Sigmoid colon (tissue), 7 donors: ENCODE measurements around the gene POM121L2. TPM values are rescaled to one million over a fixed set of nuclear protein-coding genes. Genes with fewer than 3 reads are reported as not detected.

Source experiments
- DNase-seq: peaks from one replicate; pipeline ENCODE4 v3.0.0-alpha.2; 2019
- H3K27ac ChIP-seq, 4 donors: fragments of 200-600 bp; sonication (generic); one replicate each; pipeline ENCODE4 v1.5.1; 2016 to 2019; ENCODE audit warnings: mild to moderate bottlenecking in 1 of 4
- H3K27me3 ChIP-seq, 3 donors: fragments of 200-600 bp; sonication (generic); one replicate each; pipeline ENCODE4 v1.5.1; 2019; ENCODE audit warnings: mild to moderate bottlenecking in 1 of 3
- H3K36me3 ChIP-seq, 4 donors: fragments of 200-600 bp; sonication (generic); one replicate each; pipeline ENCODE4 v1.5.1; 2016 to 2019
- H3K4me1 ChIP-seq, 4 donors: fragments of 200-600 bp; sonication (generic); one replicate each; pipeline ENCODE4 v1.5.1; 2017 to 2019
- H3K4me3 ChIP-seq, 4 donors: fragments of 200-600 bp; sonication (generic); one replicate each; pipeline ENCODE4 v1.5.1; 2017 to 2019; ENCODE audit warnings: mild to moderate bottlenecking in 2 of 4, moderate library complexity in 1 of 4
- H3K9me3 ChIP-seq, 4 donors: fragments of 200-600 bp in 3 of 4; sonication (generic) in 3 of 4; one replicate each; pipeline versions ENCODE4 v1.5.1 to v1.6.1; 2013 to 2019
- EP300 ChIP-seq, 4 donors: sonication (generic); formaldehyde crosslinking; IDR thresholded peaks; one replicate each; pipeline ENCODE4 v1.6.1; 2017; ENCODE audit warnings: antibody characterized with exemption in 4 of 4
- POLR2A ChIP-seq, 2 donors: fragments of 450-650 bp; IDR thresholded peaks; one replicate each; pipeline ENCODE4 v1.6.1; 2016; ENCODE audit warnings: antibody characterized with exemption in 2 of 2, mild to moderate bottlenecking in 2 of 2, moderate library complexity in 2 of 2
- POLR2AphosphoS5 ChIP-seq, 4 donors: sonication (generic); formaldehyde crosslinking; IDR thresholded peaks; one replicate each; pipeline ENCODE4 v1.6.1; 2017; ENCODE audit warnings: antibody characterized with exemption in 4 of 4
- WGBS, 2 donors: extraction: QIAGEN DNeasy Blood & Tissue Kit; methylation state at CpG; one replicate each; pipeline ENCODE4 v1.1.7; 2013; 5-methylcytosine and 5-hydroxymethylcytosine counted together
- intact Hi-C: fragments of 100-400 bp; cut with DNase I; formaldehyde crosslinking; loops from one replicate; pipeline ENCODE4 v1.15.1; 2023
- polyA plus RNA-seq, 3 donors: library from polyadenylated mRNA; stranded (reverse); fragments of 200-250 nt; gene quantifications; one replicate each; pipeline ENCODE4 v1.2.3, GENCODE V29; 2013
- total RNA-seq, 4 donors: library from RNA; depleted of rRNA; stranded (reverse); fragments of >200 nt; gene quantifications; one replicate each; pipeline ENCODE4 v1.1.0, GENCODE V29; 2016
- TF ChIP-seq, protein P1 (sequence below), 4 experiments: fragments of 450-650 bp in 3 of 4; fragments of 200-600 bp in 1 of 4; IDR thresholded peaks; one replicate each; pipeline ENCODE4 v1.5.1; 2016 to 2019; ENCODE audit warnings: antibody characterized with exemption in 4 of 4, mild to moderate bottlenecking in 3 of 4, moderate library complexity in 2 of 4
- donor health status: healthy with polysubstance abuse.
- donor health status: Bipolar disorder and iron deficiency.
- donor health status: healthy.

Gene POM121L2
- total and polyA plus RNA-seq, 7 donors: not detected

GRCh38 chr6:27280064-27280539 is 32.0 kb downstream of the POM121L2 start:
- no peak for DNase-seq
- Histone ChIP-seq H3K9me3 (peaks cover 0 to 11% (median 0%) of the 10 kb centered on the region in 4 donors), H3K4me1 (peaks cover 0 to 7% (median 0%) of the 10 kb centered on the region in 4 donors), H3K27ac (no peak overlapping the region), H3K4me3 (no peak overlapping the region), H3K36me3 (no peaks in the 10 kb centered on the region), H3K27me3 (peaks cover 21 to 99% (median 90%) of the 10 kb centered on the region in 3 donors)
- 2 to 6% methylated on average over 17 of the region's 17 CpGs for WGBS, 2 donors
- TF ChIP-seq, protein P1, sequence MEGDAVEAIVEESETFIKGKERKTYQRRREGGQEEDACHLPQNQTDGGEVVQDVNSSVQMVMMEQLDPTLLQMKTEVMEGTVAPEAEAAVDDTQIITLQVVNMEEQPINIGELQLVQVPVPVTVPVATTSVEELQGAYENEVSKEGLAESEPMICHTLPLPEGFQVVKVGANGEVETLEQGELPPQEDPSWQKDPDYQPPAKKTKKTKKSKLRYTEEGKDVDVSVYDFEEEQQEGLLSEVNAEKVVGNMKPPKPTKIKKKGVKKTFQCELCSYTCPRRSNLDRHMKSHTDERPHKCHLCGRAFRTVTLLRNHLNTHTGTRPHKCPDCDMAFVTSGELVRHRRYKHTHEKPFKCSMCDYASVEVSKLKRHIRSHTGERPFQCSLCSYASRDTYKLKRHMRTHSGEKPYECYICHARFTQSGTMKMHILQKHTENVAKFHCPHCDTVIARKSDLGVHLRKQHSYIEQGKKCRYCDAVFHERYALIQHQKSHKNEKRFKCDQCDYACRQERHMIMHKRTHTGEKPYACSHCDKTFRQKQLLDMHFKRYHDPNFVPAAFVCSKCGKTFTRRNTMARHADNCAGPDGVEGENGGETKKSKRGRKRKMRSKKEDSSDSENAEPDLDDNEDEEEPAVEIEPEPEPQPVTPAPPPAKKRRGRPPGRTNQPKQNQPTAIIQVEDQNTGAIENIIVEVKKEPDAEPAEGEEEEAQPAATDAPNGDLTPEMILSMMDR (IDR thresholded peaks at IDR 0.05): no peak
- TF ChIP-seq POLR2AphosphoS5 (IDR thresholded peaks at IDR 0.05) (no peak), EP300 (IDR thresholded peaks at IDR 0.05) (no peak), POLR2A (IDR thresholded peaks at IDR 0.05) (no peak)
- intact Hi-C loops: no loop called here

GRCh38 chr6:27279513-27280063 is 32.5 kb downstream of the POM121L2 start:
- no peaks in the 10 kb centered on the region for H3K36me3 ChIP-seq

DNA sequence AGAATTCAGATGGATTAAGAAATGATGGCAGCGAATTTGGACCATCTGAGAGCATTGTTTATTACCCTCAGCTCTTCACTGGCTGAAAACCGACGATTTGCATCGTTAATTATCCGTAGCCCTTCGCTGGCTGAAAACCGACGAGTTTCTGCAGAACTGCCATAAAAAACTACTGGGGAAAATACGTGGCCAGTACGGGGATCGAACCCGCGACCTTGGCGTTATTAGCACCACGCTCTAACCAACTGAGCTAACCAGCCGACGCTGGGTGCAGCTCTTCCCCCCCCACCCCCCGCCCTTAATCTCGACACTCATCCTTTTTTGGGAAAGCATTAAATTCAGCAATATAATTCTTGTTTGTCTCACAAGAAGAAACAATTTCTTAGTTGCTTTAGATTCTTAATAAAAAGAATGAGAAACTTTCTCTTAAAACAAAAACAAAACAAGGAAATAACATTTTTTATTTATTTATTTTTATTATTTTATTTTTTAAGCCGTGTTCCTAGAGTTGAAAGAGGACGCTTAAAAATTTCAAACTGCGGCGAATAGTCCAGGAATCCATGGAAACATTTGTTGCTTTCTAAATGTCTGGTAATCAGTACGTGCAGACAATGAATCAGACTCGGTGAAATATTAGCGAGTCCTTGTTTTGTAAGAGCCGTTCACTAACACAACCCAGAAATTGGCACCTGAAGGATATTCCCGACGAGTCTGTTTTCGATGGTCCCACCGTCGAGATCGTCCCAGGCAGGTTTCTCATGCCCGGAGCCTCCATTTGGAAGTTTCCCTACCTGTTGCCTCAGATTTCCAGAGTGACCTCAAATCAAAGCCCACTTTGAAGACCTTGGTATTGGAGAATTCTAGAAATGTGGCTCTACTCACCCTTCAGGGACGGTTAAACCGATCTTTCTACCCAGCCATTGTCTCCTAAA is 36.8 kb downstream of the POM121L2 start:
- Histone ChIP-seq H3K4me3 (no peak overlapping the region), H3K9me3 (no peaks in the 10 kb centered on the region), H3K27ac (no peak overlapping the region), H3K4me1 (peaks cover 0 to 7% (median 0%) of the 10 kb centered on the region in 4 donors), H3K27me3 (peaks cover 6 to 87% (median 69%) of the 10 kb centered on the region in 3 donors), H3K36me3 (no peaks in the 10 kb centered on the region)
- 18 to 42% methylated on average over 36 of the region's 36 CpGs for WGBS, 2 donors
- DNase-seq: no peak
- TF ChIP-seq EP300 (IDR thresholded peaks at IDR 0.05) (no peak), POLR2A (IDR thresholded peaks at IDR 0.05) (no peak), POLR2AphosphoS5 (IDR thresholded peaks at IDR 0.05) (no peak)
- TF ChIP-seq, protein P1 (IDR thresholded peaks at IDR 0.05): no peak
- intact Hi-C loops: no loop called here

More at GRCh38 chr6:27279513-27280063, 32.5 kb downstream of the POM121L2 start:
- WGBS, 2 donors: 6 to 16% methylated on average over 24 of the region's 24 CpGs
- H3K27me3 ChIP-seq: peaks cover 21 to 99% (median 90%) of the 10 kb centered on the region in 3 donors
- peaks cover 0 to 11% (median 0%) of the 10 kb centered on the region in 4 donors for H3K9me3 ChIP-seq
- H3K4me1 ChIP-seq: peaks cover 0 to 7% (median 0%) of the 10 kb centered on the region in 4 donors
- H3K4me3 ChIP-seq: no peak overlapping the region
- intact Hi-C loops: no loop called here
- TF ChIP-seq, protein P1 (IDR thresholded peaks at IDR 0.05): no peak
- TF ChIP-seq EP300 (IDR thresholded peaks at IDR 0.05) (no peak), POLR2AphosphoS5 (IDR thresholded peaks at IDR 0.05) (no peak), POLR2A (IDR thresholded peaks at IDR 0.05) (no peak)
- no peak overlapping the region for H3K27ac ChIP-seq
- no peak for DNase-seq

DNA sequence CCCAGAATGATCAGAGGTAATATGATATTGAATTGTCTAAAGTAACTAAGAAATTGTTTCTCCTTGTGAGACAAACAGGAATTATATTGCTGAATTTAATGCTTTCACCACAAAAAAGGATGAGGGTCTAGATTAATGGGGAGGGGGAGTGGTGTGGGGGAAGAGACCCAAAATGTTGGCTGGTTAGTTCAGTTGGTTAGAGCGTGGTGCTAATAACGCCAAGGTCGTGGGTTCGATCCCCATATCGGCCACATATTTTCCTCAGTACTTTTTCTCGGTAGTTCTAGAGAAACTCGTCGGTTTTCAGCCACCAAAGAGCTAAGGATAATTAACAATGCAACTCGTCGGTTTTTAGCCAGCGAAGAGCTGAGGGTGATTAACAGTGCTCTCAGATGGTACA is 38.3 kb downstream of the POM121L2 start:
- no peaks in the 10 kb centered on the region for H3K4me1 ChIP-seq
- TF ChIP-seq POLR2AphosphoS5 (IDR thresholded peaks at IDR 0.05) (no peak), EP300 (IDR thresholded peaks at IDR 0.05) (no peak), POLR2A (IDR thresholded peaks at IDR 0.05) (no peak)
- TF ChIP-seq, protein P1 (IDR thresholded peaks at IDR 0.05): no peak
- no peaks in the 10 kb centered on the region for H3K9me3 ChIP-seq
- intact Hi-C loops: no loop called here
- WGBS, 2 donors: 75 to 79% methylated on average over 11 of the region's 11 CpGs
- H3K27me3 ChIP-seq: peaks cover 6 to 85% (median 59%) of the 10 kb centered on the region in 3 donors
- DNase-seq: no peak
- no peak overlapping the region for H3K27ac ChIP-seq
- no peaks in the 10 kb centered on the region for H3K36me3 ChIP-seq
- H3K4me3 ChIP-seq: no peak overlapping the region
